UCSD-AML1 (cell line): Measurements from ENCODE around the gene CNTN4.

Source experiments
- DNase-seq: peaks from one replicate; lab custom pipeline; 2025; ENCODE audit not compliant: unreplicated experiment; lab: John Stamatoyannopoulos, UW

CNTN4 gene

DNA sequence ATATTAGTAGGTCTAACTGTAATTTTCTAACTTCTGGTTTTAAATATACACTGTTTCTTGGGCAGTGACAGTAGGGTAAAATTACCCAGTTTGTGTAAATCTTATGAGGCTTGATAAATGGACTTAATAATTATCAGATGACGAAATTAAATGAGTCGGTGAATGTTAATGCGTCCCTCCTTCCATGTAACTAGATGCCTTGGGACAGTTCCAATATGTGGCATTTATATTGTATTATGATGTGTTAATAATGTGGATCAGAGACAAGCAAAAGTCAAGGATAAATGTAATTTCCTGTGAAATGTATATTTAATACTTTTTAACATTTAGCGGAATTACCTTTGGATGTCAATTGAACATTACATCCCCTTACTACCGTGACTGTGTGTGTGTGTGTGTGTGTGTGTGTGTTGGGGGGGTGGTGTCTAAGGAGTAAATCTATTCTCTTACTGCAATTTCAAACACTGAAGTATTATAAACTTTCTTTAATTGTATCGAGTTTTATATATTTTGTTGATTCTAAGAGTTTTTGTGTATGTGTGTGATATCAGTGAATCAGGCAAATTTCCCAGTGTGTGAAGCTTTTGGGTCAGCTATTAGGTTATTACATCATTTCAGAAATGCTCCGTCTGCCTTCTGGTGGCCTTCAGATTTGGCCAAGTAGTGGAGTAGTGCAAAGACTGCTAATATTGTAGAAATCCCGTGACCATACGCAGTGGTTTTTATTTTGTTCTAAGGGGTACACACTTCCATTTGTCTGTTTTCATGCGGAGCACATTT is 50.1 kb downstream of the CNTN4 start:
- no peak for DNase-seq

DNA sequence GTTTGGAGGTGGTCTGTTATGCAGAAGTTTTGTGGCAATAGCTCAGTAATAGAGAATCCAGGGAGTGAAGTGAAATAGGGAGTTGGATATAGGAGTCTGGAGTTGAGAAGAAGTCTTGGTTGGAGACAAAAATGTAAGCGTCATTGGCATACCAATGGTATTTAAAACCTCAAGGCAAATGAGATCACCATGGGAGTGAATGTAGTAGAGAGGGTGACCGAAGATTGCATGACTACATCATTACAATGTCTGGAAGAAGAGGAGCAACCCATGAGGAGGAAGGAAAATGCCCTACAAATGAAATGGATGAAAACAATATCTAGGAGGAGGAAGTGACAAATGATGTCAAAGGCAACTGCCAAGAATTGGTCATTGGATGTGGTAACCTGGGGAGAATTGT is 54.4 kb downstream of the CNTN4 start:
- DNase-seq, result no peak

DNA sequence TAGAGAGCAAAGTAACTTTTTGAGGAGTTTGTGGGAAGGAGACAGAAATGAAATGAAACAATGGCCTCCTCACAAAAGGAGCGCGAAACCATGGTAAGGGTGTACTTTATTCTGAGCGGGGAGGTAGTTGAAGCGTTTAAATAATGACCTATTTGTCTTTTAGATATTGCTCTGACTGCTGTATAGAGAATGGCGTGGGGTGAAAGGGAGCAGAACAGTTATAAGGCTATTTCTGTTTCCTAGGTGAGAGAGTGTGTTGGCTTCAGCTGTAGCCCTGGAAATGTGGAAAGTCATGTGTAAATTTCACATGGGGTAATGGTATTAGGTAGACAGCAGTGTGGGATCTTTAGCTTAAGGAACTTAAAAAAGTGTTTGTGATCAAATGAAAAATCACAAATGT is 54.9 kb downstream of the CNTN4 start:
- no peak for DNase-seq

DNA sequence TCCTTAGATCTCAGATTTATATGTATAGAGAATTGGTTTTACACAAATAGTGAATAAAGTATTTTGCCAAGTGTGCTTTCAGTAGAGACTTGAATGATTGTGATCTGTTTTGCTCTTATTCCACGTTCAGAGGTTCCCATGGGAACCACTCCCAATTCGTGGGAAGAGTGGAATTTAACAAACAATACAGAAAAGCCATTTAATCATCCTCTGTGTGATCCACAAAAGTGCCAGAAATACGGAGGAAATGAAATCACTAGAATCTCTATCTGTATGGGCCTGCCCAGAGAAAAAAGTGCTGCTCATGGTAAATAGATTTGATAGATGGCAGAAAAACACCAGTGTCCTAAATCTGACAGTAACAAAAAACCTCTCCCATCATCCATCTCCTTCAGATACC is 56.0 kb downstream of the CNTN4 start:
- DNase-seq, result no peak

DNA sequence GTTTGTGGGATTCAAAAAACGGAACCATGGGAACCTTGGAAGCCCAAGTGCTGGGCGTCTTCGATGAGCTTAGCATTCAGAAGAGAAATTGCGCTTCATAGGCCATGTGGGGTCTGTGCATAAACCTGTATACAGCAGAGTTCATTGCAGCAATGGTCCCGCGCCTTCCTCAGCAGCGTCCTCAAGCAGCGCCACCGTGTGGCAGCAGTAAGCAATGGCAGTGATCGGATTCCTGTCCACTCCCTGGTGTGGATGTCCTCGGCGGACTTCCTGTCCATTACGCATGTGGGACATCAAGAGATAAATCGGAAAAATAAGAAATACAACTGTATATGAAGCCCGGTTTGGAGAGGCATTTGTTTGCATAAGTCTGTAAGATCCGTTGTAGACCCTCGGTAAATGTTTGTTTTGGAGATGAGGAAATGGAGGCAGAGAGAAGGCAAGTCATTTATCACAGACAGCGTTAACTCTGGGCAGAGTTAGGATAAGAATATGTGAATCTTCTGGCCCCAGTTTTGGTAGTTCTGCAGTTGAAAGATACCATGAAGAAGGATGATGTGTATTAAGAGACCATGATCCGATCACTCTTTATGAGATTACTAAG is 57.7 kb downstream of the CNTN4 start:
- DNase-seq, result peak; percentile 18

DNA sequence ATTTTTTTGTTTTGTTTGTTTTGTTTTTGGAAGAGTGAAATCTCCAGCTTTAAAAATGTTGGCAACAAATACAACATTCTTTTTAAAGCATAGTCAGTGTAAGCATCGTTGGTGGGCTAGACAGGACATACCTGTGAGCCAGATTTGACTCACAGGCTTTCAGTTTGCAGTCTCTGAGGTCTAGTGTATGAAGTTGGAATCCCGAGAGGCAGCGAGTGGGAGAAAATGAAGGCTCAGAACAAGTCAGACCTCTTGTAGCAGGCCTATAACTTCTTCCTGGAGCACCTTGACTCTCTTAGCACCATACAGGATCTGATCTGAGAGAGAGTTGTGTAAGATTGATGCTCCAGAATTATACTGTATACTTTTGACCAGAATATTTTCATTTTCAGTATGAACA is 60.2 kb downstream of the CNTN4 start:
- no peak for DNase-seq

DNA sequence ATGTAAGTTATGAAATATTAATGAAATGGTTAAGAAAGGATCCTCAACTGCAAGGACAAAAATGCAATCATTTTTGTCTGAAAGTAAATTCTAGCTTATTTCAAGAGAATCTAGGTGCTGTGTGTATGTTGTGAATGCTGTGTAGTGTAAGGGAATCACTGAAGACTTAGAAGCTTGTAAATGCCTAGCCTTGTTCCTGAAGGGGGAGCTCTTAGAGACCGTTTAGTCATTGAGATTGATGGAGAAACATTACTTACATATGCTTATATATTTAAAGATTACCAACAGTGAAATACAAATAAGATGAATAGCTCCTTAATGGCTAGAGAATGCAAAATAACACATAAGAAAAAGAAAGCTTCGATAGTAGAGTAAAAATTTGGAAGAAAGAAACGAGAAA is 67.9 kb downstream of the CNTN4 start:
- DNase-seq, result no peak

DNA sequence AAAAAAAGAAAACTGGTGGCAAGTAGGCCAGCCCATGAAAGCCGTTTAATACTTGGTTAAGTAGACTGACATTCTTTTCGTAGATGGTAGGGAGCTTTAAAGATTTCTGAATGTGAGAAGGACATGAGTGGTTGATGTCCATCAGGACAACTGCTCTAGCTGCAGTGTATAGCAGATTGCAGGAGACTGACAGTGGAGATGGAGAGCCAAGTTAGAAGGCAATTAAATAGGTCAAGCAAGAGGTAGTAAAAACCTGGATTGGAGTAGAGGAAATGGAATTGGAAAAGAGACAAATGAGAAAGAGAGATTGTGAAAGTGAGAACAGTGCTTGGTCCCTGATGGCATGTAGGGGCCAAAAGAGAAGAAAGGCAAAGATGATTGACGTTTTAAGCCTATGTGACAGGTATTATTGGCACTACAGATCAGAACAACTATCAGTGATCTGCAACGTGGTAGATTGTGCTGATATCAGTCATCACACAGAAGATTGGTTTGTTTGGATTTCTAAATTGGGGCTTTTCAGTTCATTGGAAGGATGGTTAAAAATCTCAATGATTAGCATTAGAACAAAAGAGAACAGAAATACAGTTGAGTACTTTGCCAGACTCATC is 74.0 kb downstream of the CNTN4 start:
- DNase-seq, result no peak

DNA sequence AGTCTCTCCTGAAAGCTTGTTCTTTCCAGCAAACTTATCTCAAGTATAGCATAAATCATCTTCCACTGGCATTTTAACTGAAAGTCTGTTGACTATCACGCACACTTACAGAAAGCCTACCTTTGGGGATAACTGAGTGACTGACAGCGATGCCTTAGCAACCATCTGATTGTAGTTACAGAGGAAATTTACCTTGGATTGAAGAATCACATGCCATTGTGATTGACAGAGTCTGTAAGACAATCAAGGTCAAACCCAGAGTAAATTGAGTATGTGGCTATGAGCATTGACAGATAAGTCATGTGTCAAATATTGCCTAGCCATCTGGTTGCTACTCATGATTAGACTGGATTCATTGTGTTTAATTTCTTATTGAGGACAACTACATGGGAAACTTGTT is 82.0 kb downstream of the CNTN4 start:
- no peak for DNase-seq

DNA sequence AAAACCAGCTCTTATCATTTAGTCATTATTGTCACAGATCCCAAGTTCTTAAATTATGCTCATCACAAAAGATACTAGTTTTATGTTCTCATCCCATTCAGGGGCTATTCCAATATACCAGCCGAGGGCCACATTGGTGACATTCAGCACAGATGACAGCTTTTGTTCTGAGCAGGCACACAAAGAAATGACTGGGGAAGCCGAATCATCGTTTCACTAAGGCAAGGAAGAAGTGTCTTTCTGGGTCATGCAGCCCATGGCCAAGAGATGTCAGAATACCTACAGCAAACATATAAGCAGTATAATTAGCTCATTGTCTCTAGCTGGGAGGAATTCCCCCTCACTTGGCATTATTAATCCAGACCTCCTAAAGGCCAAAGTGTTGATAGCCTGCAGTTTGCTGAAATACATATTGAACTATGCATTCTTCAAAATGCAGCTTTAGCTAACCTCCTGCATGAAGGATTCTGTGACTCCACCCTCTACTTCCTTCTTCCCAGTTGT is 100.2 kb downstream of the CNTN4 start:
- DNase-seq, result no peak

DNA sequence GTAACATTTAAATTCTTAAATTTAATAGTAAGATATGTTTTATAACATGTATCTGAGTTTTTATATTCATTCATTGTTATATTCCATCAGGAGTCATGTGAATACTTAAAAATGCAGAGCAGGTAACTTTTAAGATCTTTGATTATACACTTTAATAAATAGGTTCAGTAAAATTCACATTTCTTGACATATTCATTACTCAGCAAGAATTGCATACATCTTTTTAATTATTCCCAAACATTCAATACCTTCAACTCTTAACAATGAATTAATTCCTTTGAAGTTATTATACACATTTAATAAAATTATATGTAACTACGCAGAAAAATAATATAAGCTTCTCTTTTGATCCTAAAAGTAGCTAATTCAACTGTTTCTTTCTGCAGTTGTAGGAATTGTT is 105.4 kb downstream of the CNTN4 start:
- DNase-seq, result no peak

DNA sequence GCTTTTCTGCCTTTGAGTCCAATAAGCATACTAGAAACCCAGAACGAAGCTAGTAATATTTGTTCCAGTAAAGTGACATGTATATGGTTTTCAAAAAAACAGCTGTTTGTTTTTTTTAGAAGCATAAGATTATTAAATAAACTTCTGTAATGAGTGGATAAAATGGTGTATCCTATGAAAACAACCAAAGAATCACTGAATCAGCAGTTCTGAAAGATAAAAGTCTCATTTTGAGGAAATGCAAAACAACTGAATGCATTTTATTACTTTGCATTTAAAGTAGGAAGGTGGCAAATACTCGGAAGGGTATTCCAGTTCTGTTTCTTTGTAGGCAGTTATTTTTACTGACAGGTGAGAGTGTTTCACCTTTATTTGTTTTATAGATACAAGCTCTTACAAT is 107.0 kb downstream of the CNTN4 start:
- no peak for DNase-seq

DNA sequence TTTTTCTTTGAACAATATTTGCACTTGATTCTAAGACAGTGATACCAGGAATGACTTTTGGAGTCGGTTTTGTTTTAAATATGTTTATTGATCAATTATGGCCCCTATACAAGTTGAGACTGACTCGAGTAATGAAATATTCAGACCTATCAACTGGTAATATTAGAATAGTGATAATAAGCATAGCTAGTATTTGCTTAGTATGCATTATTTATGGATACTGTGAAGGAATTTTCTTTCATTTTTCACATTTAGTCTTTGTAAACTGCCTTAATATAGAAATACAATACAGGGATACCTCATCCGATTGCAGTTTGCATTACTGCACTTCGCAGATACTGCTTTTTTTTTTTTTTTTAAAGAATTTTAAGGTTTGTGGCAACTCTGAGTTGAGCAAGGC is 107.9 kb downstream of the CNTN4 start:
- DNase-seq, result no peak

DNA sequence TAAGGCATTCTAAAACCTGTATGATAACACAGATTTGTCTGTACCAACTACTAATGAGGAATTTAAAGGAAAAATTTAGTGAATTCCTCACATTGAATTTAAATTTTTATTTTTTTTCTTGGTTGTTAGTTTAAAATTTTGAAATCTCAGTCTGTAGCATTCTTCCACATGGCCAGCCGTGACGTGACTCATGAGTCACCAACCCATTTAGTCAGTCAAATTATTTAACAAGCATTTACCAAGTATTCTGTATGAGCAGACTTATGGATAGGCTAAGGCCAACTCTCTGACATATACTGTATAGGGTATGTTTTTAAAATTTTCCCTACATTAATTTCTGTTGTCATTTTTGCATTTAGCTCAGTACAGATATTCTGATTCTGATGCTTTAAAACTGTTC is 112.9 kb downstream of the CNTN4 start:
- no peak for DNase-seq

DNA sequence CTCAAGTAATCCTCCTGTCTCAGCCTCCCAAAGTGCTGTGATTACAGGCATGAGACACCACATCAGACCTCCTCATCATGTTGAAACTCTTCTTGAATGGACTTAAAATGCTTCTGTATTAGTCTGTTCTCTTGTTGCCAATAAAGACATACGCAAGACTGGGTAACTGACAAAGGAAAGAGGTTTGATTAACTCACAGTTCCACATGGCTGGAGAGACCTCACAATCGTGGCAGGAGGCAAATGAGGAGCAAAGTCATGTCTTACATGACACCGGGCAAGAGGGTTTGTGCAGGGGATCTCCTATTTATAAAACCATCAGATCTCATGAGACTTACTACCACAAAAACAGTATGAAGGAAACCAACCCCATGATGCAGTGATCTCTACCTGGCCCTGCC is 113.5 kb downstream of the CNTN4 start:
- DNase-seq, result no peak

DNA sequence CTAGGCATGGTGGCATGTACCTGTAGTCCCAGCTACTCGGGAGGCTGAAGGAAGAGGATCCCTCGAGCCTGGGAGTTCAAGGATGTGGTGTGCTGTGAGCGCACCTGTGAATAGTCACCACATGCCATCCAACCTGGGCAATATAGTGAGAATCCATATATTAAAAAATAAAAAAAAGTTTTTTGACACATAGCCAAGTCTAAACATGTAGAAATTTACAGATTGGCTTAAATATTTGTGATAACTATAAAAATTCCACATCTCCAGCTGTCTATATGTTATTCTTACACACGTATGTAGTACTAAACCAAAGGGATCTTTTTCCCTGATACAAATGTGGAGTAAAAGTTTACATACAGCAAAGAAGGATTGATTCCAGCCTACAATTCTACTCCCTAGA is 119.7 kb downstream of the CNTN4 start:
- no peak for DNase-seq

DNA sequence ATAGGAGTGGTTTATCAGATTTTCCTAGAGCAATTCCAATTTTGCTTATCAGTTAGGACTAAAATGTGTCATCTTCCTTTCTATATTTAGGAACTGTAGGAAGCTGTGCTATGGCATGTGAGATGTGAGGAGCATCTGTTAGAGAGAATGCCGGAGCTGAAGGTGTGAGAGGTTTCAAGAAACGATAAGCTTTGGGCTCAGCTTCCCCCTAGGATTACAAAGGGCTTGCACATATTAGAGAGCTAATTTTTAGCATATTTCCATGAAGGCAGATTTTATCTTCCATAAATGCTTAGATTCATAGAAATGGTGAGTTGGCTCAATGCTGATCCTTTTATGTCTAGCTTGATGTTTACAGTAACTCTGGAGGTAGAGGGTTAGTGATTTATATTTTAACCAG is 120.2 kb downstream of the CNTN4 start:
- DNase-seq, result no peak

DNA sequence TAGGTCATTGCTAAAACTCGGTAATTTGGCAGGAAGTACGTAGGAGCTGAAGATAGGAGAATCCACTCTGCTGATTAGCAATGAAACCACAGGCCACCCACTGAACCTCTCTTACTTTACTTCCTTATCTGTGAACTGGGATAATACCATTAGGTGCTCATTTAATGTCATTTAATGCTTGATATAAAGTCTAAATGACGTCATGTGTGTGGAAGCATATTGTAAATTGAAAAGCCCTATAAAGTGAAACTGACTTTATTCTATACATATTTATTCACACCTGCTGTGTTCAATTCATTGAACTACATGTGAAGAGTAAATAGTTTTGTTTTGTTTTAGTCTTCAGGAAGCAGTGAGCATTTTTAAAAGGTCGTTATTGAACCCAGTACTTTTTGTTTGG is 137.5 kb downstream of the CNTN4 start:
- DNase-seq, result no peak

DNA sequence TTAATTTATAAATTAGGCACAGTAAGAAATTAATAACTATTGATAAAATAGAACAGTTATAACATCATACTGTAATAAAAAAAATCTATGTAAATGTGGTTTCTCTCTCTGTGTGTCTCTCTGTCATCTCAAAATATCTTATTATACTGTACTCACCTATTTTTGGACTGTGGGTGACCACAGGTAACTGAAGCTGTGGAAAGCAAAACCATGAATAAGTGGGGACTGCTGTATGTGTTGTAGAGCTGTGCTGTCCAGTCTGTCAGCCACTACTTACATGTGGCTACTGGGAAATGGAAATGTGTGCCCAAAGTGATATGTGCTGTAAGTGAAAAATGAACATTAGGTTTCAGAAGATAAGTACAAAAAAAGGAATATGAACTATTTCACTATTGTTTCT is 145.5 kb downstream of the CNTN4 start:
- DNase-seq, result no peak

DNA sequence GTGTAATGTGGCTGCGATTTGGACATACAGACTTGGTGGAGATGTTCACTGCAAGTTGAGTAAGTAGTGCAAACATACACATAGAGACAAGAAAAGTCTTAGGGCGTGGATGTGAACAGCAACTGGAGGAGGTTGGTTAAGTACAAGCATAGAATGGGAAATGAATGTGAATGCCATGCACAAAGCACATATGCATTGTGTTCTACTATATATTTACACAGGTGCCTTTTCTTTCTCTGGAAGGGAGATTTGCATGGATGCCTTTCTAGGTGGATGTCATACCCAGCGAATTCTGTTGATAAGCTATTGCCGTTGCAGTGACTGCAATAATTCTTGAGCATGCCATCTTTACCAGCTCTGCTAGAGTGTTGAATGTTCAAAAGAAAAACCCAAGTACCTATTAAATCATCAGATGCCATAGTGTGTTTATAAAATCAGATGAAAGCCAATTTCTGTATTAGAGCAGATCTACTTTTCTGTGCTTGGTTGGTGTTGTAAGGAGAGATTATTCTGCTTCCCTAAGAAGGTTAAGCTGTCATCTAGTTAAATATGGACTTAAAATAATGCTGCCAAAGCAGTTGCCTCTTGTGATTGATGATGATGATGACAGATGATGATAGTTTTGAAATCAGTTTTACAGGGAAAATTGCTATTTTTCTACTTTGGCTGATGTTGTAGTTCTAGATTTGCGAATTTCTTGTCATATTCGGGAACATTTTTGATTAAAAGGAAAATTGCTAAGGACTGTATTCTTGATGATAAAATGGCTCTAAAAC is 148.4 kb downstream of the CNTN4 start:
- DNase-seq, result no peak

DNA sequence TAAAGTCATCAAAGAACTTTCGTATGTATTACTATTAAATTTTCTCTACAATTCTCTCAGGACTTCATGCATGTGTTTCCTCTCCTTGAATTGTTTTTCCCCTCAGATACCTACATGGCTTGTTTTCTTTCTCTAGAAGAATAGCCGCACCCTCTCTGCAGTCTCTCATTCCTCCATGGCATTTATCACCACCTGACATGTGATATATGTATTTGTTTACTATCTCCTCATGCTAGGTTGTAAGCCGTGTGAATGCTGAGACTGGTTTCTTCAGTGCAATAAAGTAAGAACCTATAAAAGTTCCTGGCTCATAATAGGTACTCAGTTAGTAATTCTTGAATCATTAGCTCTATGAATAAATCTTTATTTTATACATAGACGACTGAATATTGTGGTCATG is 149.2 kb downstream of the CNTN4 start:
- no peak for DNase-seq

DNA sequence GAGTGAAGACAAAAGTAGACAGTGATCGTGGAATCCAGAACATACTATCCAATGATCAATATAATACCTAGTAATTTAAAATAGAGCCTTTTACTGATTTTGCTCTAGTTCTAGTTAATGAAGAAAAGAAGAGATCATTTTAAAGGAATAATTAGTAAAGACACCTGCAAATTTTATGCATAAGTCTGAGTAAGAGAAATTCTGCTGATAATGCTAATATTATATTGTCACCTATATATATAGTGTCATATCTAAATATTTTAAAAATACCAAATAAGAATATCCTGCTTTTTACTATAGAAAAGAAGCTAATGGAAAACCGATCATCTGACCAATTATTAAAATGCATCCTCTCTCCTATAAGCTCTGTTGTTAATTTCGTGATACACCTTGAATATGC is 152.1 kb downstream of the CNTN4 start:
- DNase-seq, result no peak
